OCI-LY3 (cell line): ENCODE measurements around the gene ZNF70.

Source experiments
- CTCF ChIP-seq: fragments of 200-600, 300-600 bp; sonication (generic); IDR thresholded peaks from 2 replicates; pipeline ENCODE4 v1.5.1; 2014; ENCODE audit warnings: antibody characterized with exemption, low read length, low read depth
- EZH2phosphoT487 ChIP-seq: fragments of 200-600 bp; shearing (Covaris generic); IDR thresholded peaks from 2 replicates; pipeline ENCODE4 v1.6.1; 2018; ENCODE audit warnings: antibody characterized with exemption, mixed run types, low read depth

- no peak for TF ChIP-seq CTCF
- no peak for TF ChIP-seq EZH2phosphoT487
Observed at GRCh38 chr22:23700706-23701105, 50.2 kb downstream of the ZNF70 start.
